ENCODE measurements around the gene NUCKS1. TPM values are rescaled to one million over a fixed set of nuclear protein-coding genes. Genes with fewer than 3 reads are reported as not detected.

Gene NUCKS1
- total RNA-seq, 5 donors from 2014 or later (not counting 1 experiment from before 2014, with no cell fraction given) = 84.0 to 101 (median 94.6) TPM

DNA sequence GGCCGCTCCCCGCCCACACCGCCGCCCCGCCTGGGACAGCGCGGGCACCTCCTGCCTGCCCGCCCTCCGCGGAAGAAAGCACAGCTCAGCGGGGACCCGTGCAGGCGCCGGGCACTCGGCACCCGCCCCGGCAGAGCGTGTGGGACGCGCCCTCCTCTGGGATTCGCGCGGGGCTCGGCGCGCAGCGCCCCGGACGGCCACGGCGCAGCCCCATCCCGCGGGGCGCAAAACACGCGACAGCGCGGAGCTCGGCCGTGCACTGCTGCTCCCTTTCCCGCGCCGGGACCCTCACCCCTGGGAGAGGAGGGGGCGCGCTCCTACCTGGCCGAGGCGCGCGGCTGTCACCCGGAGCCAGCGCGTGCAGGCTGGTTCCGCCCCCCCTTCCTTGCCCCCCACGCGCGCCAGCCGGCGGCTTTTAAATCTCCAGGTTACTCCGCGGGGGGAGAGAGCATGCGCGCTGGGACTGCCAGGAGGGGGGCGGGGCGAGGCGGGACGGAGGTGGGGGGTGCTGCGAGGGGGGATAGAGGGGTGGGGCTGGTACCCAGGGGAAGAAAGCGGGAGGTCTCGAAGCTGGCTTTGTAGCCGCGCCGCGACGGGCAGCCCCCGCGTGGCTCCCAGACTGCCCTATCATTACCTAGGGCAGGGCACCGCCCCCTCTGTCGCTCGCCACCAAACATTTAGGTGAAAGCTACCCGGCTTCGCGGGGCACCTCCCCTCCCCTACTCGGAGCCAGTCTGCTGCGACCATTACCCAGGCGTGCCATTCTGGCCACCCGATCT lies 69.7 kb downstream of the NUCKS1 start, which contains the start of gene SLC45A3:
SLC45A3 (minus strand) TSS at position 437 of the 779 bp plus-strand sequence. CDS start 15,853 bp downstream, outside the sequence.
- peaks cover 0 to 15% of the 10 kb centered on the region in 2 experiments for H3K4me1 ChIP-seq (ENCODE audit: control insufficient read depth in 1 of 2, extremely low read depth in 1 of 2, insufficient read depth in 2 of 2, low read length in 2 of 2)
- no peaks in the 10 kb centered on the region for H3K36me3 ChIP-seq (ENCODE audit: control insufficient read depth in 2 of 2, extremely low read depth in 1 of 2, insufficient read depth in 1 of 2, low read length in 1 of 2)
- ATAC-seq (replicated peaks in 1 of 4) (peak; percentile 73 to 79 (median 76)), DNase-seq (peak in 17 of 35 experiments; percentile 9 to 47 (median 22))
- POLR2A ChIA-PET = interaction anchor here in 1 of 2 donors (0.5 kb wide), 1 partner anchor 143 kb away, joined by 3 read pairs; no protein-coding TSS in a partner anchor
- no peaks in the 10 kb centered on the region for H3K9me3 ChIP-seq
- Mint-ChIP-seq H3K4me3 (peak within 1 kb of the TSS; percentile 70 to 77 (median 75)), H3K9me3 (no peaks in the 10 kb centered on the region), H3K27me3 (peaks cover 12 to 13% of the 10 kb centered on the region in 2 donors), H3K4me1 (peaks cover 11 to 14% (median 14%) of the 10 kb centered on the region in 3 donors), H3K27ac (no peak within 1 kb of the TSS), H3K36me3 (no peaks in the 10 kb centered on the region)
- H3K27ac ChIP-seq (ENCODE audit: low read length) = no peak within 1 kb of the TSS
- 1% methylated on average over 64 of the region's 86 CpGs for WGBS (ENCODE audit: insufficient coverage)
- peaks cover 0 to 33% of the 10 kb centered on the region in 2 experiments for H3K27me3 ChIP-seq (replicated peaks in 1 of 2; ENCODE audit: control insufficient read depth in 2 of 2, extremely low read depth in 1 of 2, insufficient read depth in 2 of 2, low read length in 1 of 2)
- H3K4me3 ChIP-seq (ENCODE audit: control insufficient read depth in 1 of 2, extremely low read depth in 1 of 2, low read length in 1 of 2) = peak within 1 kb of the TSS; percentile 21 to 71
- CTCF ChIA-PET = interaction anchor here in 1 of 2 donors (0.6 kb wide), 1 partner anchor 101 kb away, joined by 3 read pairs; no protein-coding TSS in a partner anchor

DNA sequence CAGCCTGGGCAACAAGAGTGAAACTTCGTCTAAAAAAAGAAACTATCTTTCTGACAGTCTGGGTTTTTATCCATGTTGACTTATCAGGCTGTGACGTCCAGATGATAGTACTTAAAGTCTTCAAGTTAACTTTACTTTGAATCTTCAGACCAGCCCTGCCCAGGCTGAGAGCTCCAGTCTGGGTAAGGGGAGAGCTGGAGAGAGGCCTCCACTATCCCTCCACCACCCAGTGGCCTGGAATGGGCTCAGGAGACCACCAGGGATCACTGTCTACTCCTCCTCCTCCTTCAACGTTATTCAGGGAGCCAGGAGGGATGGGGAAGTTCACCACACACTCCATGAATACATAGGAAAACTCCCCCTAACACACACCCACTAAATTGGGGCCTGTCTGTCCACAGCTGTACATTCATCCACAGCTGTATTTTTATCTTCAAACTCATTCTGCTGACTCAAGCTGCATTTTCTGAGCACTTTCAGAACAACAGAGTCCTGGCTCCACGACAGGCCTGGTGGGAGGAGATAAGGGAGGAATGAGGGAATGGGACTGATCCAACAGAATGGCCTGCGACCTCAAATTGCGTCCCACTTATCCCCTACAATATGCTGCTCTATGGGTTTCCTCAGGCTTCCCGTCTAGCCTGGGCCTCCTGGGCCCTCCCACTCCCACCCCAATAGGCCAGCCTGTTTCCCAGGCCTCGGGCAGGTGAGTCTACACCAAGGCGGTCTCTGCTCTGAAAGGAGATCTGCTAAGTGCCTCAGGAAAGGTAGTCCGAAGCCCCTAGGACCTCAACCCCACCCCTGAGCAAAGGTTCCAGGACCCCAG lies 71.5 kb downstream of the NUCKS1 start:
- ChIA-PET POLR2A (interaction anchor here in 1 of 2 donors (0.6 to 1.4 kb wide), 2 partner anchors 24 to 67 kb away, joined by 8 to 11 read pairs; no protein-coding TSS in a partner anchor), CTCF (interaction anchor here in 1 of 2 donors (0.5 to 2.1 kb wide), 2 partner anchors 20 to 106 kb away, joined by 5 to 17 read pairs; no protein-coding TSS in a partner anchor)
- peaks cover 0 to 35% of the 10 kb centered on the region in 2 experiments for H3K27me3 ChIP-seq (replicated peaks in 1 of 2; ENCODE audit: control insufficient read depth in 2 of 2, extremely low read depth in 1 of 2, insufficient read depth in 2 of 2, low read length in 1 of 2)
- no peaks in the 10 kb centered on the region for H3K36me3 Mint-ChIP-seq
- WGBS (ENCODE audit: insufficient coverage) = 96% methylated on average over 4 of the region's 10 CpGs
- H3K27ac Mint-ChIP-seq = no peak overlapping the region
- H3K36me3 ChIP-seq (ENCODE audit: control insufficient read depth in 2 of 2, extremely low read depth in 1 of 2, insufficient read depth in 1 of 2, low read length in 1 of 2) = no peaks in the 10 kb centered on the region
- H3K27ac ChIP-seq (ENCODE audit: low read length) = no peak overlapping the region
- H3K4me1 ChIP-seq (ENCODE audit: control insufficient read depth in 1 of 2, extremely low read depth in 1 of 2, insufficient read depth in 2 of 2, low read length in 2 of 2) = peaks cover 0 to 15% of the 10 kb centered on the region in 2 experiments
- DNase-seq (no peak), ATAC-seq (replicated peaks in 1 of 4) (no peak)
- no peaks in the 10 kb centered on the region for H3K9me3 Mint-ChIP-seq
- peaks cover 11 to 14% (median 14%) of the 10 kb centered on the region in 3 donors for H3K4me1 Mint-ChIP-seq
- no peaks in the 10 kb centered on the region for H3K9me3 ChIP-seq
- peaks cover 12 to 13% of the 10 kb centered on the region in 2 donors for H3K27me3 Mint-ChIP-seq
- peak overlapping the region; percentile 70 to 77 (median 75) for H3K4me3 Mint-ChIP-seq
- H3K4me3 ChIP-seq (ENCODE audit: control insufficient read depth in 1 of 2, extremely low read depth in 1 of 2, low read length in 1 of 2) = no peak overlapping the region

DNA sequence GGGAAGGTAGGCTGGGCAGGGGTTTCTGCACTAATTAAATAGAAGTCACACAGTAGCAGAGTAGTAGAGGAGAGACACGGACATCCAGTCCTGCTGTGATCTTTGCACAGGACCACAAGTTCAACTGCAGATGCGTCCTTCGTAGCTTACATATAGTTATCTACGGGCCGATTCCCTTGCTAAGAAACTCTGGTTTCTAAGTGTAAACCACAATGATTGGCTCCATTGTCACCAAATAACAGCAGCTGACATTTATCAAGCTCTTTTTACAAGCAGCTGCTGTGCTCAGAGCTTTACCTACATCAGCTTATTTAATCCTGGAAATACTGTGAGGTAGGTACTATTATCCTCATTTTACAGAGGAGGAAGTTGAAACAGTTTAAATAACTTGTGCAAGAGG lies 72.8 kb downstream of the NUCKS1 start:
- DNase-seq (no peak), ATAC-seq (replicated peaks in 1 of 4) (no peak)
- Mint-ChIP-seq H3K9me3 (no peaks in the 10 kb centered on the region), H3K4me1 (peaks cover 11 to 14% (median 14%) of the 10 kb centered on the region in 3 donors), H3K36me3 (no peaks in the 10 kb centered on the region), H3K4me3 (no peak overlapping the region), H3K27ac (no peak overlapping the region), H3K27me3 (peaks cover 13 to 15% of the 10 kb centered on the region in 2 donors)
- WGBS (ENCODE audit: insufficient coverage) = 69% methylated on average over 5 of the region's 5 CpGs
- H3K36me3 ChIP-seq (ENCODE audit: control insufficient read depth in 2 of 2, extremely low read depth in 1 of 2, insufficient read depth in 1 of 2, low read length in 1 of 2) = no peaks in the 10 kb centered on the region
- H3K4me3 ChIP-seq (ENCODE audit: control insufficient read depth in 1 of 2, extremely low read depth in 1 of 2, low read length in 1 of 2) = no peak overlapping the region
- H3K27ac ChIP-seq (ENCODE audit: low read length) = no peak overlapping the region
- CTCF ChIA-PET = interaction anchor here (0.9 to 2.1 kb wide), 4 partner anchors 19 to 301 kb away, joined by 3 to 17 read pairs (median 4); no protein-coding TSS in a partner anchor
- H3K27me3 ChIP-seq (replicated peaks in 1 of 2; ENCODE audit: control insufficient read depth in 2 of 2, extremely low read depth in 1 of 2, insufficient read depth in 2 of 2, low read length in 1 of 2) = peaks cover 0 to 45% of the 10 kb centered on the region in 2 experiments
- POLR2A ChIA-PET = interaction anchor here (0.6 to 1.4 kb wide), 2 partner anchors 68 to 141 kb away, joined by 6 to 11 read pairs; no protein-coding TSS in a partner anchor
- H3K4me1 ChIP-seq (ENCODE audit: control insufficient read depth in 1 of 2, extremely low read depth in 1 of 2, insufficient read depth in 2 of 2, low read length in 2 of 2) = peaks cover 0 to 15% of the 10 kb centered on the region in 2 experiments
- H3K9me3 ChIP-seq = no peaks in the 10 kb centered on the region

DNA sequence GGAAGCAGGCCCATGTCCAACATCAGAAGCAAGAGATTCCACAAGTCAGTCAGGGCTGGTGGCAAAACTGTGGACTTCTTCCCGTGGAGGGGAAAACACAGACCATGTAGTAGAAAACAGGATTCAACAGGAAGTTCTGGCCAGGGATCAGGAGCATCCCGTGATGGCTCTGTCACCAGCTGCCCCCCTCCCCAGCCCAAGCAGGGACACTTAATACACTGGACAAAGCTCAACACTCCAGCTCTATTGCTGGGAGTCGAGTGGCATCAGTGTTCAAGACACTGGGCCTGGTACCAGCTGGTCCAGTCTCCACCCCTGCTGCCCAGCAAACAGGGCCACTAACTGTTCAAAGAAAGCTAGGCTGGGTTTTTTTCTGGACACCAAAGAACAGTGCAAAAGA lies 73.4 kb downstream of the NUCKS1 start:
- H3K4me1 Mint-ChIP-seq = peaks cover 11 to 14% (median 14%) of the 10 kb centered on the region in 3 donors

DNA sequence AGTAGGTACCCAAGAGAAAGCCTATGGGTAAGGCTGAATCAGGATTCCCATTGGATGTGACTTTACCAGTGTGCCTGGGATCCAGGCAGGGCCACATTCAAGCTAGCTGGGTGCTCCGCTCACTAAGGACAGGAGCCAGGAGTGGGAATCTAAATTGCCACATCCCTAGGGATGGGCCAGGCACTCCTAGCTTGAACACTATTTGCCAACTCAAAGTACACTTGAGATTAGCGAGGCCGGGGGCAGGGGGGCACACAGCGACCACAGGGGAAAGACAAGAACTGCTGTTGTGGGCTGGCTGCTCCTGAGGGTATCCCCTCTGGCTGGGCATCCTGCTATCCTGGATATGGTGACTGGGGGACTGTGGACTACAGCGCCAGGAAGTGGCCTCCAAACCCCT lies 74.0 kb downstream of the NUCKS1 start:
- ATAC-seq (replicated peaks in 1 of 4) (no peak), DNase-seq (no peak)
- Histone ChIP-seq H3K36me3 (ENCODE audit: control insufficient read depth in 2 of 2, extremely low read depth in 1 of 2, insufficient read depth in 1 of 2, low read length in 1 of 2) (no peaks in the 10 kb centered on the region), H3K27me3 (replicated peaks in 1 of 2; ENCODE audit: control insufficient read depth in 2 of 2, extremely low read depth in 1 of 2, insufficient read depth in 2 of 2, low read length in 1 of 2) (peaks cover 0 to 48% of the 10 kb centered on the region in 2 experiments), H3K9me3 (no peaks in the 10 kb centered on the region), H3K27ac (ENCODE audit: low read length) (no peak overlapping the region), H3K4me3 (ENCODE audit: control insufficient read depth in 1 of 2, extremely low read depth in 1 of 2, low read length in 1 of 2) (no peak overlapping the region), H3K4me1 (ENCODE audit: control insufficient read depth in 1 of 2, extremely low read depth in 1 of 2, insufficient read depth in 2 of 2, low read length in 2 of 2) (peaks cover 0 to 17% of the 10 kb centered on the region in 2 experiments)
- Mint-ChIP-seq H3K27ac (no peak overlapping the region), H3K4me1 (peaks cover 11 to 13% (median 13%) of the 10 kb centered on the region in 3 donors), H3K36me3 (no peaks in the 10 kb centered on the region), H3K27me3 (peaks cover 13% of the 10 kb centered on the region in 2 donors), H3K4me3 (no peak overlapping the region), H3K9me3 (no peaks in the 10 kb centered on the region)
- ChIA-PET CTCF (no interaction called here), POLR2A (interaction anchor here in 1 of 2 donors (0.5 kb wide), 1 partner anchor 132 kb away, joined by 8 read pairs; no protein-coding TSS in a partner anchor)
- 90% methylated on average over 5 of the region's 5 CpGs for WGBS (ENCODE audit: insufficient coverage)

More for the DNA sequence above, 73.4 kb downstream of the NUCKS1 start:
- H3K27me3 Mint-ChIP-seq = peaks cover 13 to 15% of the 10 kb centered on the region in 2 donors
- Histone ChIP-seq H3K27ac (ENCODE audit: low read length) (no peak overlapping the region), H3K9me3 (no peaks in the 10 kb centered on the region), H3K4me3 (ENCODE audit: control insufficient read depth in 1 of 2, extremely low read depth in 1 of 2, low read length in 1 of 2) (no peak overlapping the region), H3K4me1 (ENCODE audit: control insufficient read depth in 1 of 2, extremely low read depth in 1 of 2, insufficient read depth in 2 of 2, low read length in 2 of 2) (peaks cover 0 to 17% of the 10 kb centered on the region in 2 experiments), H3K27me3 (replicated peaks in 1 of 2; ENCODE audit: control insufficient read depth in 2 of 2, extremely low read depth in 1 of 2, insufficient read depth in 2 of 2, low read length in 1 of 2) (peaks cover 0 to 47% of the 10 kb centered on the region in 2 experiments), H3K36me3 (ENCODE audit: control insufficient read depth in 2 of 2, extremely low read depth in 1 of 2, insufficient read depth in 1 of 2, low read length in 1 of 2) (no peaks in the 10 kb centered on the region)
- H3K9me3 Mint-ChIP-seq = no peaks in the 10 kb centered on the region
- CTCF ChIA-PET = interaction anchor here (1.0 to 2.1 kb wide), 3 partner anchors 18 to 302 kb away, joined by 4 to 17 read pairs (median 4); no protein-coding TSS in a partner anchor
- no peak for DNase-seq
- H3K27ac Mint-ChIP-seq = no peak overlapping the region
- 95% methylated on average over 2 of the region's 3 CpGs for WGBS (ENCODE audit: insufficient coverage)
- H3K4me3 Mint-ChIP-seq = no peak overlapping the region
- ATAC-seq (replicated peaks in 1 of 4) = no peak
- POLR2A ChIA-PET = interaction anchor here (0.5 to 1.4 kb wide), 2 partner anchors 69 to 131 kb away, joined by 8 to 11 read pairs; no protein-coding TSS in a partner anchor
- no peaks in the 10 kb centered on the region for H3K36me3 Mint-ChIP-seq

Data from T-cell (primary cell).